Islet of Langerhans (tissue), 1 donor: ENCODE data around the gene TNFRSF18.
"Not testable (repeated sequence)": the region's sequence is repeated elsewhere in the genome, so short reads cannot be mapped to it uniquely, and the experiment has no call there.

Experiments
- FAIRE-seq: peaks from one replicate; lab custom pipeline; 2011; peaks lifted over from hg19 to GRCh38; lab: Jason Lieb, UNC

TNFRSF18 gene

GRCh38 chr1:1206376-1206965 lies at the start of gene TNFRSF18:
Gene TNFRSF18, minus strand, starts transcription at chr1:1206592. Its CDS starts 21 bp downstream, at chr1:1206571.
- no peak for FAIRE-seq

GRCh38 chr1:1255611-1256010 lies 49.2 kb upstream of the TNFRSF18 start:
- no peak for FAIRE-seq

- FAIRE-seq, result no peak
These were observed 48.7 kb upstream of the TNFRSF18 start for GRCh38 chr1:1255078-1255477.

GRCh38 chr1:1254667-1254998 lies 48.2 kb upstream of the TNFRSF18 start:
- FAIRE-seq, result no peak

- no peak for FAIRE-seq
These were observed 47.7 kb upstream of the TNFRSF18 start for GRCh38 chr1:1253972-1254666.

GRCh38 chr1:1253314-1253713 lies 46.9 kb upstream of the TNFRSF18 start:
- no peak for FAIRE-seq

- FAIRE-seq, result no peak
These were observed 44.4 kb upstream of the TNFRSF18 start for GRCh38 chr1:1250786-1251284.

- not testable (repeated sequence) for FAIRE-seq
These were observed 41.9 kb upstream of the TNFRSF18 start for GRCh38 chr1:1248009-1248913.

- no peak for FAIRE-seq
These were observed 41.0 kb upstream of the TNFRSF18 start for GRCh38 chr1:1247341-1247913.

- no peak for FAIRE-seq
These were observed 40.4 kb upstream of the TNFRSF18 start, which contains the start of gene C1QTNF12 for GRCh38 chr1:1246577-1247340. Gene C1QTNF12, minus strand, starts transcription at chr1:1246722. Its CDS starts 32 bp downstream, at chr1:1246690.

GRCh38 chr1:1245817-1246576 lies 39.6 kb upstream of the TNFRSF18 start:
- no peak for FAIRE-seq

GRCh38 chr1:1245178-1245816 lies 38.9 kb upstream of the TNFRSF18 start:
- FAIRE-seq, result no peak

GRCh38 chr1:1244192-1244811 lies 37.9 kb upstream of the TNFRSF18 start:
- no peak for FAIRE-seq

- FAIRE-seq, result no peak
These were observed 37.4 kb upstream of the TNFRSF18 start for GRCh38 chr1:1243807-1244191.

- no peak for FAIRE-seq
These were observed 36.9 kb upstream of the TNFRSF18 start for GRCh38 chr1:1243266-1243660.

- no peak for FAIRE-seq
These were observed 36.3 kb upstream of the TNFRSF18 start for GRCh38 chr1:1242461-1243265.

- FAIRE-seq, result no peak
These were observed 35.3 kb upstream of the TNFRSF18 start for GRCh38 chr1:1241588-1242219.

GRCh38 chr1:1240822-1241587 lies 34.6 kb upstream of the TNFRSF18 start:
- FAIRE-seq, result no peak
